PFSK-1 (cell line): ENCODE data around the gene IRGQ.

ENCODE experiments used
- POLR2AphosphoS5 ChIP-seq: IDR thresholded peaks from 2 replicates; pipeline ENCODE4 v1.6.1; 2012; ENCODE audit warnings: low read depth, mild to moderate bottlenecking, control low read depth, low read length, moderate library complexity
- TAF1 ChIP-seq: IDR thresholded peaks from 2 replicates; pipeline ENCODE4 v1.6.1; 2012; ENCODE audit warnings: low read length, control low read depth, borderline replicate concordance; ENCODE audit not compliant: insufficient read depth

DNA sequence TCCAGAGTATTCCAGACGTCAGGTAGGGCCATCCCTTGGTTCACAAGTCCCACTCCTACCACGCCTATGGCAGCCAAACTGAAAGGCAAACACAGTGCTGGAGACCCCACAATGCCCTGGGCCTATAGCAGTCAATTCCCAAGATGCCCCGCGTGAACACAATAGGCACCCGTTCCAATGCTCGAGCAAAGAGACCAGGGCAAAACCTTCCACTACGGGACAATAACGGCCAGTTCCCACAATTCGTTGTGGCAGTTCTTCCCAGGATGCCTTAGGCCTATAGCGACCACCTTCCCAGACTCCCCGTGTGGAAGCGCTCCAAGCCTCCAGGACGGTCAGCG lies 23.0 kb upstream of the IRGQ start:
- TF ChIP-seq POLR2AphosphoS5 (no peak), TAF1 (no peak)
